Keratinocyte (primary cell): Measurements from ENCODE around the gene NHSL1.

Experiments used
- EZH2 ChIP-seq: IDR thresholded peaks from one replicate; pipeline ENCODE4 v1.6.1; 2012; ENCODE audit warnings: inconsistent platforms, mild to moderate bottlenecking, low read length, moderate library complexity
- TF ChIP-seq, protein P1 (sequence below), 3 experiments: IDR thresholded peaks in 1 of 3; conservative IDR thresholded peaks in 1 of 3; optimal IDR thresholded peaks in 1 of 3; 2 replicates in 2 of 3; 3 replicates in 1 of 3; pipeline versions ENCODE3 to v1.5.1; 2011; ENCODE audit warnings: low read length in 3 of 3, mild to moderate bottlenecking in 3 of 3, moderate library complexity in 2 of 3, control low read depth in 1 of 3, inconsistent platforms in 1 of 3; ENCODE audit not compliant: insufficient read depth in 2 of 3; ENCODE audit errors: extremely low read depth in 1 of 3

DNA sequence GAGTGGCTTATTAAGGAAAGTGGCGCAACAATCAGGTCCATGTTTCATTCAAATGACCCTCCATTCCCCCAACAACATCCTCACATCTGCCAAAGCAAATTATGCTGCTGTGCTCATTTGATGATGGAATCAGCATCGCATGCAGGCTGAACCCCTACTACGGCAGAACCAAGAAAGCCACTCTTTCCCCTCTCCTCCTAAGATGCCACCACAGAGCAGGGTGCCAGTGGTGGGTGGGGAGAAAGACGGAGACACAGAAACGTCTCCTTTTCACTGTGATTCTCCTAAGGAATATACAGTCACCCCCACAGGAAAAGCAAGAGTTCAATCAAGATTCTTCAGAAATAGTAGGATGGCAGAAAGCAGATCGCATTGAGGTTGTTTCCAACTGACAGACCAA, 78.2 kb downstream of the NHSL1 start:
- TF ChIP-seq, protein P1, sequence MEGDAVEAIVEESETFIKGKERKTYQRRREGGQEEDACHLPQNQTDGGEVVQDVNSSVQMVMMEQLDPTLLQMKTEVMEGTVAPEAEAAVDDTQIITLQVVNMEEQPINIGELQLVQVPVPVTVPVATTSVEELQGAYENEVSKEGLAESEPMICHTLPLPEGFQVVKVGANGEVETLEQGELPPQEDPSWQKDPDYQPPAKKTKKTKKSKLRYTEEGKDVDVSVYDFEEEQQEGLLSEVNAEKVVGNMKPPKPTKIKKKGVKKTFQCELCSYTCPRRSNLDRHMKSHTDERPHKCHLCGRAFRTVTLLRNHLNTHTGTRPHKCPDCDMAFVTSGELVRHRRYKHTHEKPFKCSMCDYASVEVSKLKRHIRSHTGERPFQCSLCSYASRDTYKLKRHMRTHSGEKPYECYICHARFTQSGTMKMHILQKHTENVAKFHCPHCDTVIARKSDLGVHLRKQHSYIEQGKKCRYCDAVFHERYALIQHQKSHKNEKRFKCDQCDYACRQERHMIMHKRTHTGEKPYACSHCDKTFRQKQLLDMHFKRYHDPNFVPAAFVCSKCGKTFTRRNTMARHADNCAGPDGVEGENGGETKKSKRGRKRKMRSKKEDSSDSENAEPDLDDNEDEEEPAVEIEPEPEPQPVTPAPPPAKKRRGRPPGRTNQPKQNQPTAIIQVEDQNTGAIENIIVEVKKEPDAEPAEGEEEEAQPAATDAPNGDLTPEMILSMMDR (optimal IDR thresholded peaks at IDR 0.05 in 1 of 3, IDR thresholded peaks at IDR 0.05 in 1 of 3, conservative IDR thresholded peaks at IDR 0.05 in 1 of 3; ENCODE audit: extremely low read depth in 1 of 3, insufficient read depth in 2 of 3, low read length in 3 of 3), result no peak
- TF ChIP-seq EZH2, result no peak
